GM18511 (cell line): ENCODE results near the gene OLFM4.

Source experiments
- ATAC-seq: cut with Tn5 transposase; IDR thresholded peaks from one replicate; pipeline ENCODE4 v1.9.1; 2021; ENCODE audit warnings: mild to moderate bottlenecking, moderate library complexity; ENCODE audit not compliant: unreplicated experiment

OLFM4 gene

GRCh38 chr13:53064731-53065130 is 36.1 kb downstream of the OLFM4 start:
- no peak for ATAC-seq

GRCh38 chr13:53066411-53066810 is 37.8 kb downstream of the OLFM4 start:
- no peak for ATAC-seq

GRCh38 chr13:53068585-53069520 is 40.2 kb downstream of the OLFM4 start:
- no peak for ATAC-seq

GRCh38 chr13:53069800-53070199 is 41.2 kb downstream of the OLFM4 start:
- ATAC-seq = no peak

GRCh38 chr13:53073711-53074110 is 45.1 kb downstream of the OLFM4 start:
- no peak for ATAC-seq

- ATAC-seq = no peak
Observed at GRCh38 chr13:53074114-53074513, 45.5 kb downstream of the OLFM4 start.

- ATAC-seq = no peak
Observed at GRCh38 chr13:53075356-53076041, 46.9 kb downstream of the OLFM4 start.

GRCh38 chr13:53079691-53080090 is 51.1 kb downstream of the OLFM4 start:
- ATAC-seq = no peak

- ATAC-seq = no peak
Observed at GRCh38 chr13:53088871-53089270, 60.3 kb downstream of the OLFM4 start.

- no peak for ATAC-seq
Observed at GRCh38 chr13:53089951-53090350, 61.3 kb downstream of the OLFM4 start.

GRCh38 chr13:53090461-53090860 is 61.8 kb downstream of the OLFM4 start:
- ATAC-seq = no peak

GRCh38 chr13:53092931-53093330 is 64.3 kb downstream of the OLFM4 start:
- no peak for ATAC-seq

- no peak for ATAC-seq
Observed at GRCh38 chr13:53098455-53098854, 69.8 kb downstream of the OLFM4 start.

GRCh38 chr13:53100394-53101063 is 71.9 kb downstream of the OLFM4 start:
- ATAC-seq = no peak
